ENCODE measurements around the gene SCAMP5.

Gene SCAMP5

DNA sequence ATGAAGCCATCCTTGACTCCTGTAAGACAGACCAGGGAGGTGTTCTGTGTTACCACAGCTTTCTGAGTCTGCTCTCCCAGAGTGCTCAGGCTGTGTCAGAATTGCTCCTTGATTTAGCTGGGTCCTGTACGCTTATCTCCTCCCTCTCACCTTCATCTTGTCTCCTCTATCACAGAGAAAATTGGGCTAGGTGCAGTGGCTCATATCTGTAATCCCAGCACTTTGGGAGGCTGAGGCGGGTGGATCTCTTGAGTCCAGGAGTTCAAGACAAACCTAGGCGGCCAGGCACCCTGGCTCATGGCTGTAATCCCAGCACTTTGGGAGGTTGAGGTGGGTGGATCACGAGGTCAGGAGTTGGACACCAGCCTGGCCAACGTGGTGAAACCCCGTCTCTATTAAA lies 5.9 kb downstream of the SCAMP5 start:
- DNase-seq (ENCODE audit: low spot score): no peak
- TF ChIP-seq, protein P1, sequence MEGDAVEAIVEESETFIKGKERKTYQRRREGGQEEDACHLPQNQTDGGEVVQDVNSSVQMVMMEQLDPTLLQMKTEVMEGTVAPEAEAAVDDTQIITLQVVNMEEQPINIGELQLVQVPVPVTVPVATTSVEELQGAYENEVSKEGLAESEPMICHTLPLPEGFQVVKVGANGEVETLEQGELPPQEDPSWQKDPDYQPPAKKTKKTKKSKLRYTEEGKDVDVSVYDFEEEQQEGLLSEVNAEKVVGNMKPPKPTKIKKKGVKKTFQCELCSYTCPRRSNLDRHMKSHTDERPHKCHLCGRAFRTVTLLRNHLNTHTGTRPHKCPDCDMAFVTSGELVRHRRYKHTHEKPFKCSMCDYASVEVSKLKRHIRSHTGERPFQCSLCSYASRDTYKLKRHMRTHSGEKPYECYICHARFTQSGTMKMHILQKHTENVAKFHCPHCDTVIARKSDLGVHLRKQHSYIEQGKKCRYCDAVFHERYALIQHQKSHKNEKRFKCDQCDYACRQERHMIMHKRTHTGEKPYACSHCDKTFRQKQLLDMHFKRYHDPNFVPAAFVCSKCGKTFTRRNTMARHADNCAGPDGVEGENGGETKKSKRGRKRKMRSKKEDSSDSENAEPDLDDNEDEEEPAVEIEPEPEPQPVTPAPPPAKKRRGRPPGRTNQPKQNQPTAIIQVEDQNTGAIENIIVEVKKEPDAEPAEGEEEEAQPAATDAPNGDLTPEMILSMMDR (IDR thresholded peaks at IDR 0.05; ENCODE audit: extremely low read depth, missing control alignments): no peak

DNA sequence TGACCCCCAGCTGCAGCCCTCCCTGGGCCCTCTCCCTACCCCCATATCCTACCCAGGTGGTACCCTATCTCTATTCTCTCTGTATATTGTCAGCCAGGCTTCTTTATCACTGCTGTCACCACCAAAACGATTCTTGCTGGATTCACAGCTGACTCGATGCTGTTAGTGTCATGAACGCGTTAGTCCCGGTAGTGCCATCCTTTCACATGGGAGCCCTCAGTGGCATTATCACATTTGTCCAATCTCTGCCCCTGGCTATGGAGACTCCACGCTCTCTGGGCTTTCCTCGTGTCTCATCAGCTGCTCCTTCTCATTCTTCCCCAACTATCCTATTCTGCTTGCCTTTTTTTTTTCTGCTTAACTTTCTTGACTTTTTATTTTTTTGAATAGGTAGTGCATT lies 7.0 kb downstream of the SCAMP5 start:
- TF ChIP-seq, protein P1 (IDR thresholded peaks at IDR 0.05; ENCODE audit: extremely low read depth, missing control alignments): no peak
- DNase-seq (ENCODE audit: low spot score): no peak

DNA sequence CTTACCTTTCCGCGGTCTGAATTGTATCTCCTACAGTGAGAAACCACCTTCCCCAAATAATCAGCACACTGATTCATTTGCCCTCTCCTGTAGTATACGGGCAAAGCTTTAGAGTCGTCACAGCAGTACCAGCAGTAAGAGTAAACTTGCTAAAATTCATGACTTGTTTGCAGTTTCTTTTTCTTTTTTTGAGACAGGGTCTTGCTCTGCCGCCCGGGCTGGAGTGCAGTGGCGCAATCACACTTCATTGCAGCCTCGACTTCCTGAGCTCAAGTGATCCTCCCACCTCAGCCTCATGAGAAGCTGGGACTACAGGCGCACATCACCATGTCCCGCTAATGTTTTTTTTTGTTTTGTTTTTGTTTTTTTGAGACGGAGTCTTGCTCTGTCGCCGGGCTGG lies 11.9 kb downstream of the SCAMP5 start:
- DNase-seq (ENCODE audit: low spot score): no peak
- TF ChIP-seq, protein P1 (IDR thresholded peaks at IDR 0.05; ENCODE audit: extremely low read depth, missing control alignments): no peak

DNA sequence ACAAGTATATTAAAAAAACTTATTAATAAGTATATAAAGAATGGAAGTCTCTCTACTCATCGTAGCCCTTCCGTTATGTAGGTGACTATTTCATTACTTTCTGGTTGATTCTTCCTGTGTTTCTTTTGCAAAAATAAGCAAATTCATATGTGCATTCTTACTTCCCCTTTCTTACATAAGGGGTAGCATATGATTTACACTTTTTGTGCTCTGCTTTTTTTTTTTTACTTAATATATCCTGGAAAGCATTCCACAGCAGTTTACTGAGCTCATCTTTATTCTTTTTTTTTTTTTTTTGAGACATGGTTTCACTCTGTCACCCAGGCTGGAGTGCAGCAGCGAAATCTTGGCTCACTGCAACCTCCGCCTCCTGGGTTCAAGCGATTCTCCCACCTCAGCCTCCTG lies 12.9 kb downstream of the SCAMP5 start:
- TF ChIP-seq, protein P1 (IDR thresholded peaks at IDR 0.05; ENCODE audit: extremely low read depth, missing control alignments): no peak
- peak; percentile 57 for DNase-seq (ENCODE audit: low spot score)

DNA sequence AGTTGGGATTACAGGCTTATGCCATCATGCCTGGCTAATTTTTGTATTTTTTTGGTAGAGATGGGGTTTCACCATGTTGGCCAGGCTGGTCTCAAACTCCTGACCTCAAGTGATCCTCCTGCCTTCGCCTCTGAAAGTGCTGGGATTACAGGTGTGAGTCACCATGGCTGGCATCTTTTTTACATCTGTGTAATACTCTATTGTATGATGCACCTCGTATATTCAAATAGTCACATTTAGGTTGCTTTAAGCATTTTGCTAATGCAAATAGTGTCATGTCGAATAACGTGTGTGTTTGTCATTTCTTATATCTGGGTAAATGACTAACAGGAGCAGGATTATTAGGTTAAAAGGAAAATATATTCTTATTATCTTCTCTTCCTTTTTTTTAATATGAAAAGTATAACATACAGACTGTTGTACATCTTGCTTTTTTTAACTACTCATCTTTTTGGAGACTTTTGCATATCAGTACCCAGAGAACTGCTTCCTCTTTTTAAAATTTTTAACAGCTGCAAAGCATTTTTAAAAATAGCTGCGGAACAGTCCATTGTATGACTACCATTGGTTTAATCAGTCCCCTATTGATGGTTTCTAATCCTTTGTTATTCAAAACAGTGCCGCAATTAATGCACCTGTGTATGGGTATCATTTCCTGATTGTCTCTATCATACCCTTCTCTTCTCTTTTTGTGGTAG lies 13.4 kb downstream of the SCAMP5 start:
- peak; percentile 79 for DNase-seq (ENCODE audit: low spot score)
- TF ChIP-seq, protein P1 (IDR thresholded peaks at IDR 0.05; ENCODE audit: extremely low read depth, missing control alignments): no peak

DNA sequence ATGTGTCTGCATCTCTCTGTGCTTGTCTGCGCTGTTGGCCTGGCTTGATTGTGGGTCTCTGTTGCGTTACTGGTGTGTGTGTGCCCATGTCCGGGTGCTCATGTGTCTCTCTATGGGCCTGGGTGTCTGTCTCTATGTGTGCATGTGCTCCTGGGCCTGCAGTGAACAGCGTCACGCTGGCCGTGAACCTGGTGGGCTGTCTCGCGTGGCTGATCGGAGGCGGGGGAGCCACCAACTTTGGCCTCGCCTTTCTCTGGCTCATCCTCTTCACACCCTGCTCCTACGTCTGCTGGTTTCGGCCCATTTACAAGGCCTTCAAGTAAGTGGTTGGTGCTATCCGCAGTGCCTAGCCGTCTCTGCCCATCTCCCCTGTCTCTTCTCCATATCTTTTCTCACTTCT lies 21.1 kb downstream of the SCAMP5 start:
- DNase-seq (ENCODE audit: low spot score): no peak
- TF ChIP-seq, protein P1 (IDR thresholded peaks at IDR 0.05; ENCODE audit: extremely low read depth, missing control alignments): no peak

DNA sequence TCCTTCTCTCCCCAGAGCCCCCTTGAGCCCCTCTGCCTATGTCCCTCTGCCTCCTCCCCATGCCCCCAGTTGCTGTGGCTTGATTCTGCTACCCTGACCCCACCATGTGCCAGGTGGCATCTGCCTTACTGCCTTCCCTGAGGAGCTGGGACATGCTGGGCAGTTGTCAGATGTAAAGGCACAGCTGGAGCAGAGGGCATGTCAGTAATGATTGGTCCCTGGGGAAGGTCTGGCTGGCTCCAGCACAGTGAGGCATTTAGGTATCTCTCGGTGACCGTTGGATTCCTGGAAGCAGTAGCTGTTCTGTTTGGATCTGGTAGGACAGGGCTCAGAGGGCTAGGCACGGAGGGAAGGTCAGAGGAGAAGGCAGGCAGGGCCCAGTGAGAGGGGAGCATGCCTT lies 24.6 kb downstream of the SCAMP5 start:
- TF ChIP-seq, protein P1 (IDR thresholded peaks at IDR 0.05; ENCODE audit: extremely low read depth, missing control alignments): no peak
- DNase-seq (ENCODE audit: low spot score): no peak

Measured in GM20000 (cell line).